Renal cortical epithelial cell (primary cell): ENCODE data around the gene LTF. TPM values are rescaled to one million over a fixed set of nuclear protein-coding genes. Genes with fewer than 3 reads are reported as not detected.
A peak's percentile ranks its signal among the peaks of the same experiment; 100 is the strongest.
"Not testable (repeated sequence)": the region's sequence is repeated elsewhere in the genome, so short reads cannot be mapped to it uniquely, and the experiment has no call there.

ENCODE experiments used
- DNase-seq: peaks from one replicate; pipeline ENCODE4 v3.0.0-alpha.2; 2011; ENCODE audit warnings: low read depth
- total RNA-seq: library from RNA; depleted of rRNA; stranded (reverse); fragments of >200 nt; gene quantifications from 2 replicates; pipeline ENCODE4 v1.2.3, GENCODE V29; 2014

LTF gene
- total RNA-seq, 1 donor from 2014 or later: 299 TPM

GRCh38 chr3:46395766-46396530 lies 68.8 kb downstream of the LTF start:
- DNase-seq: no peak

- peak; percentile 17 for DNase-seq
Observed at GRCh38 chr3:46395210-46395661, 69.5 kb downstream of the LTF start.

- no peak for DNase-seq
Observed at GRCh38 chr3:46393554-46394434, 70.9 kb downstream of the LTF start.

- no peak for DNase-seq
Observed at GRCh38 chr3:46393011-46393410, 71.7 kb downstream of the LTF start.

GRCh38 chr3:46391526-46391925 lies 73.2 kb downstream of the LTF start:
- not testable (repeated sequence) for DNase-seq

- no peak for DNase-seq
Observed at GRCh38 chr3:46389306-46389705, 75.4 kb downstream of the LTF start.

- DNase-seq: not testable (repeated sequence)
Observed at GRCh38 chr3:46388847-46389246, 75.9 kb downstream of the LTF start.

- DNase-seq: peak; percentile 64
Observed at GRCh38 chr3:46386205-46386604, 78.5 kb downstream of the LTF start.

Other genes with a start within 250 kb of the LTF start
- gene CCR3, start 222.4 kb downstream of the LTF start, total RNA-seq: not detected in 2 replicates
- not detected in 2 replicates for gene CCR2, start 110.8 kb downstream of the LTF start, total RNA-seq
- gene CCR5, start 94.0 kb downstream of the LTF start, total RNA-seq: not detected in 2 replicates
- not detected in 2 replicates for gene CCRL2, start 57.6 kb downstream of the LTF start, total RNA-seq
- not detected in 2 replicates for gene RTP3, start 33.1 kb upstream of the LTF start, total RNA-seq
- 0.17 and 0.45 TPM in 2 replicates for gene LRRC2, start 101.4 kb upstream of the LTF start, total RNA-seq
- not detected in 2 replicates for gene FAM240A, start 147.6 kb upstream of the LTF start, total RNA-seq
- 19.0 and 24.8 TPM in 2 replicates for gene ALS2CL, start 228.8 kb upstream of the LTF start, total RNA-seq
- 0.25 and 0.35 TPM in 2 replicates for gene TMIE, start 236.5 kb upstream of the LTF start, total RNA-seq